GM19452 (cell line): ENCODE data around the gene CDADC1.

Experiments used
- ATAC-seq: cut with Tn5 transposase; IDR thresholded peaks from one replicate; pipeline ENCODE4 v1.9.1; 2021; ENCODE audit not compliant: unreplicated experiment

Gene CDADC1

DNA sequence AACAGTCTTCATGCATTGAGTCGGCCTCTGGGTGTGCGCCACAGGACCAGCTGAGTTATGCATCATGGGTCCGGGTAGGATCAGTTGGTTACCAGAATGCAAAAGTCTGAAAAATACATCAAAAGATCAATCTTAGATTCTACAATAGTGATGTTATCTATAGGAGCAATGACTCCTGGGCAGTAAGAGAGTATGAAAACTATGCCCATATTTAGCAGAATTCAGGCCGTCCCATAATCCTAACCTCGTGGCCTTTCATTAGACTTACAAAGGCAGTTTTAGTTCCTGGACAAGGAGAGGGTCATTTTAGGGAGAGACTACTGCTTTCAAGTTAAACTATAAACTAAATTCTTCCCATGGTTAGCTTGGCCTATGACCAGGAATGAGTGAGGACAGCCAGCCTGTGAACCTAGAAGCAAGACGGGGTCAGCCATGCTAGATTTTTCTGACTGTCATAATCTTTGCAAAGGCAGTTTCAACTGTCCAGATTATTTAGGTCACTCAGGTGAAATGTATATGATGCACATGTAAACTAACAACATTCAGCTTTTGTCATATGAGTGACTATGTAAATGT is 11.8 kb upstream of the CDADC1 start:
- ATAC-seq = no peak

- ATAC-seq = no peak
These were observed 9.1 kb upstream of the CDADC1 start for GRCh38 chr13:49238621-49239020.

DNA sequence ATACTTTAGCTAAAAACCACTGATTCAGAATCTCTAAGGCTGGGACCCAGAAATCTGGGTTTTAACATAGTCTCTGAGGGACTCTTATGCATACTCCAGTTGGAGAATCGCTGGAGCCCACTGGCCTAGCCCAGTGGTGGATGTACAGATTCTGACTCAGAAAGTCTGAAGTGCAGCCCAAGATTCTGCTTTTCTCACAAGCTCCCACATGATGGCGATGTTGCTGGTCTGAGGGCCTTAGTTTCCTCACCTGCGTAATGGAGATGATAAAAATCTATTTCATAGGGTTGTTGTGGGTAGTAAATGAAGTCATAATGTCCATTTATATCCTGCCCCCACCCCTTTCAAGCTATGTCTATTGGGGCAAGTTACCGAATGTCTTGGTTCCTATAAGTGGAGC is 7.7 kb upstream of the CDADC1 start:
- ATAC-seq = no peak

DNA sequence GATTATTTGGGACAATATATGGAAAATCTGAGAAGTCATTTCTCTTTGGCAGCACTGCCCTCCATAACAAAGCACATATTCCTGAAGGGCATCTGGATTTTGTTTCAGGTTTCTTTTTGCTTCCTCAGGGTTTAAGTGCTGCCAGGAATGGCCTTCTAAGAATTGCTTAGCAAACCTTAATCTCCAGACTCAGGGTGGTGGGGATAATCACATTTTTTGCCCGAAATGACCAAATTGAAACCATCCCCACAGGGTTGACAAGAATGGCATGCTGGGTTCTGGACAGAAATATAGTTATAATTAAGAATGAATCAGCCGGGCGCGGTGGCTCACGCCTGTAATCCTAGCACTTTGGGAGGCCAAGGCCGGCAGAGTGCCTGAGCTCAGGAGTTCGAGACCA is 6.4 kb upstream of the CDADC1 start:
- ATAC-seq = no peak

DNA sequence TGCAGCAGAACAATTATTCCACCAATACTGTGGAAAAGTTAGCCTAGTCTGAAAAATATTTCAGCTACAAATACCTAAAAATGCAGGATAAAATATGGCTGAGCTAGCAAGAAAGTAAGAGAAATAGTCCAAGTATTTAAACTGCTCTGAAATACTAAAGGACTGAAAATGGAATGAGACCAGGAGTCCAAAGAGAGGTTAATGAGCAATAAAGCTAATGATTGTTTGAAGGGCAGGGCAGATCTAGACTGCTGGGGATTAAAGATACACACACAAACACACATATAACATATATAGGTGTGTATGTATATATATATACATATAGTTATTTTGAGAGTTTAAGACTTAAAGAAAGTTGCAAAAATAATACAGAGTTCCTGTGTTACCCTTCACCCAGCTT is 2.6 kb upstream of the CDADC1 start:
- no peak for ATAC-seq

DNA sequence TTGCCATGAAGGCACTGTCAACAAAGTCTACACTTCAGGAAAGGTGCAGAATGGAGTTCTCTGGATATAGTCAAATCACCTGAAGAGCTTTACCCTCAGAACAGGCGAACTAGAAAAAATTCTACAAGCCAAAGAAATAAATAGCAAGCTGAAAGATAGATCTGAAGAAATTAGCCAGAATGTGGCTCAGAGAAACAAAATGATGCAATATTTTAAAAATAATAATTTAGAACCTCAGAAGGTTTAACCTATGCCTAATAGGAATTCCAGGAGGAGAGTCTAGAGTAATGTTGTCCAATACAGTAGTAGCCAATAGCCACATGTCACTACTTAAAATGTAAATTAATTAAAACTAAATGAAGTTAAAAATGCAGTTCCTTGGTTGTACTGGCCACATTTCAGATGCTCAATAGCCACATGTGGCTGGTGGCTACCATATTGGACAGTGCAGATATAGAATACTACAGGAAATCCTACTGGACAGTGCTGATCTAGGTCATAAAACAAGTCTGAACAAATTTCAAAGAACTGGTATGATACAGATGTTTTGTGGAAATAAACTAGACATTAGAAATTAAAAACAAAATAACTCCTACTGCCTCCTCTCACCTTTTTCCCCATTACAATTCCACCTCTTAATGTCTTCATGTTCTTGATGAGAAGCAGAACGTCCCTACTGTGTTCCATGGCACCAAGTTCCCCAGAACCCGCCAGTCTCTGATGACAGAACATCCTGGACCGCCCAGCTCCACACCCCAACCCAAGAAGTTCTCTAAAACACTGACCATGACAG is 679 bp upstream of the CDADC1 start:
- peak; percentile 43 for ATAC-seq

GRCh38 chr13:49248622-49249002 is 887 bp downstream of the CDADC1 start:
- no peak for ATAC-seq

DNA sequence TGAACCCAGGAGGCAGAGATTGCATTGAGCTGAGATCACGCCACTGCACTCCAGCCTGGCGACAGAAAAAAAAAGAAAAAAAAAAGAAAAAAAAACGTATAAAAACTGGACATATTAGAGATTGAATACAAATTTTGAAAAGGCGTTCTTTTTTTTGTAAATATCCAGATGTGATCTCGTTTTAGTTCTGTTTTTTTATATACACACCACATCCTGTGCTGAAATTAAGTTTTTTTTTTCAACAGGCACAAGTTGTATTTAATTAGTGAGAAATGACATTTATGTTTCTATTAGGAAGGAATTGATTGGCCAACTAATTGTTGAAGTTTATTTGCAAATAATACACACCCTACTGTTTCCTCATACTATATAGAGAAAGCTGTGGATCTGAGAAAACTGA is 3.6 kb downstream of the CDADC1 start:
- no peak for ATAC-seq

GRCh38 chr13:49253310-49253709 is 5.6 kb downstream of the CDADC1 start:
- ATAC-seq = no peak

DNA sequence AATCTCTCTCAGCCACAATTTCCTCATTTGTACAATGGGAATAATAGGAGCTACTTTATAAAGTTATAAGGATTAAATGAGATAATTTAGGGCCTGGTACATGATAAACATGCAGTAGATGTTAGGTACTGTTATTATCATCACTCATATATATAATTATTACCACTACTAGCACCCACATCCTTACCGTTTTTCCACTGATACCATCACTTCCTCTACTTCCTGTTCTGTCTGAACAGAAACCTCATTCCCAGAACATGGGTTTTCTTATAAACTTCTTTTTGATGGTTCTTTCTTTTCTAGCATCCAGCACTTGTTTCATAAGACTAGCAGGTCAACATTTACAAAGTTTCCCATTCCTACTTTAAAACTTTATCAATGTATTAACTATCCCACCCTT is 6.3 kb downstream of the CDADC1 start:
- ATAC-seq = no peak

GRCh38 chr13:49256841-49257240 is 9.1 kb downstream of the CDADC1 start:
- no peak for ATAC-seq

DNA sequence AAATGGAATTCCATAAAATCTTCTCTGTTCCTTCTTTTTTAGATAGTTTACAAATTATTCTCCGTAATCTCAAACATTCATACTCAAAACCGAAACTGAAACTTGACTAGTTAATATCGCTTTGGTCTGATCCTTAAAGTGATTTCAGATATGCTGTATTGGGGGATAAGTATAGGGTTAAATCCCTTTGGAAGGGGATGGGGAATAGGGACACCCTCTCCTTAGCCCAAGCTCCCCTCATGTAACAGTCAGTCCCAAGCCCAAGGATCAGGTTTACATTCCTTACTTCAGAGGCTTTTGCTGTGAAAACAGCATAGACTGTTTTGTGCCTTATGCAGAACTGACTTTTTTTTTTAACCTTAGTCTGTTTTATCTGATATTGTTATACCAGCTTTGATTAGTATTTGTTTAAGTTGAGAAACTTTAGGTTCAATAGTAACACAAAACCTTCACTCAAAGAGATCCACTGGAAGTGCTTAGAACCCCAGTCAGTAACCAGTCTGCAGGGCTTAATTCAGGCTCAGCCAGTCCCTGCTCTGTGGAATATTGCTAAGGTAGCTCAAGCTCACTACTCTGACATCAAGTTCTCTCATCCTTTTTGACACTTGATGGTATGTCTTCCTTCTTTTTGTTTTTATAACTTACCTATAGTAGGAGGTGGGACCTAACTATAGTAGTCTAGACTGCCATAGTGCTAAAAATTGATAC is 10.5 kb downstream of the CDADC1 start:
- ATAC-seq = no peak

- no peak for ATAC-seq
These were observed 11.9 kb downstream of the CDADC1 start for GRCh38 chr13:49259586-49259985.

- ATAC-seq = no peak
These were observed 14.9 kb downstream of the CDADC1 start for GRCh38 chr13:49262634-49263033.

DNA sequence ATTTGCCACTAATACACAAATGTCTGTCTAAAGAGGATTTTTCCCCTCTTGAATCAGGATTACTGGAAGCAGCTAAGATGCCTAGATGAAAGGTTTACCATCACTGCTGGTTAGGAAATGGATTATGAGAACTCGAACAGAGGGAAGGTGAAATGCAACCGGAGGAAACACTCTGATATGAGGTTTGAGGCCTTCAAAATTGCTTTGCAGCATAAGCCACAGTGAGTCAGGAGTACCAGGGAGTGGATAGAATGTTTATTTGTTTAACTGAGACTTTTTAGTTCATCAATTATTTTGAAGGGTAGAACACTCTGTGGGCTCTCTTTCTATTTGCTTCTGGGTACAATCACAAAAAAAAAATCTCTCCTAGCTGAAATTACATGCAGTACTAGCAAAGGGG is 18.1 kb downstream of the CDADC1 start:
- ATAC-seq = no peak

DNA sequence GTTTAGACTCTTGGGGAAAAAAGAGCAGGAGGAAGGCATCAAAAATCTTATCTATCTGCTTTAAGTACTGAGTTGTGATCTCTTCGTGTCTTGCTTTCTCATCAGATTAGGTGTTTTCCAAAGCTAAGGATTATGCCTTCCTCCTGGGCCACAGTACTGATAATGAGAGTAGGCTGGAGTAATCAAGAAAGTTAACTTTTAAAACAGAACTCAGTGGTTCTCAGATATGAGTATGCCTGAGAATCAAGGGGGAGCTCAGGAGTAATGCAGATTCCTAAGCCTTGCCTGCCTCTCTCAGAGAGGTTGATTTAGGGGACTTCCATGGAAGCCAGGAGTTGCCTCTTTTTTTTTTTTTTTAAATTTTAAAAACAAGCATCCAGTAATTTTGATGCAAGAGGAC is 23.5 kb downstream of the CDADC1 start:
- ATAC-seq = no peak

DNA sequence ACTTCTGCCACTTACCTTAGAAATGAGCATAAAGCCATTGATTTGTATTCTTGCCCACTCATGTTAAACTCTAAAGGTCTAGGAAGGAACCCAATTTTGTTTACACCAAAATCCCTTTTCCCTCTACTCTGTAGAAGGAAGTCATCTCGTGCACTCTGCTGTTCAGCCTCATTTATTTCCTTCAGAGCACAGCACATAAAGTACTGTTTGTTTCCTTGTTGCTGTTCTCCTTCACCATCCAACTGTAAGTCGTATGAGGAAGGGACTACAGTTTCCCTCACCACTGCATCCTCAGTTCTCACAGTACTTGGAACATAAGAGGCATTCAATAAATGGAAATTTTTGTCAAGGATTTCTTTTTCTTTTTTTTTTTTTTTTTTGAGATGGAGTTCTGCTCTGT is 24.6 kb downstream of the CDADC1 start:
- ATAC-seq = no peak

- ATAC-seq = no peak
These were observed 30.5 kb downstream of the CDADC1 start for GRCh38 chr13:49278211-49278610.

- ATAC-seq = no peak
These were observed 31.4 kb downstream of the CDADC1 start for GRCh38 chr13:49279112-49279511.

- no peak for ATAC-seq
These were observed 32.2 kb downstream of the CDADC1 start for GRCh38 chr13:49279885-49280284.

GRCh38 chr13:49287995-49288394 is 40.3 kb downstream of the CDADC1 start:
- ATAC-seq = no peak

GRCh38 chr13:49288458-49288857 is 40.7 kb downstream of the CDADC1 start:
- no peak for ATAC-seq
